IMR-90 (cell line): ENCODE data around the gene ST6GALNAC4.

Experiments
- CEBPB ChIP-seq: IDR thresholded peaks from 2 replicates; pipeline ENCODE4 v1.6.1; 2012; ENCODE audit warnings: low read depth, low read length, improper control_type of control experiment
- CHD1 ChIP-seq: IDR thresholded peaks from 2 replicates; pipeline ENCODE4 v1.6.1; 2012; ENCODE audit warnings: low read depth, low read length, improper control_type of control experiment
- CTCF ChIP-seq: conservative IDR thresholded peaks from 2 replicates; pipeline ENCODE4 v1.5.1; 2012; ENCODE audit warnings: mild to moderate bottlenecking, low read depth, low read length, improper control_type of control experiment
- MAFK ChIP-seq: IDR thresholded peaks from 2 replicates; pipeline ENCODE4 v1.6.1; 2012; ENCODE audit warnings: low read depth, low read length, improper control_type of control experiment
- POLR2A ChIP-seq: IDR thresholded peaks from 2 replicates; pipeline ENCODE4 v1.6.1; 2012; ENCODE audit warnings: mild to moderate bottlenecking, low read depth, low read length
- RAD21 ChIP-seq: IDR thresholded peaks from 2 replicates; pipeline ENCODE4 v1.6.1; 2012; ENCODE audit warnings: low read length, improper control_type of control experiment
- RCOR1 ChIP-seq: IDR thresholded peaks from 2 replicates; pipeline ENCODE4 v1.6.1; 2012; ENCODE audit warnings: mild to moderate bottlenecking, low read length, improper control_type of control experiment; ENCODE audit not compliant: insufficient replicate concordance
- SMC3 ChIP-seq: fragments of 150-350 bp; IDR thresholded peaks from 2 replicates; pipeline ENCODE4 v1.6.1; 2016; ENCODE audit warnings: low read depth, mild to moderate bottlenecking, antibody characterized with exemption, low read length, moderate library complexity
- USF2 ChIP-seq: fragments of 150-350 bp; IDR thresholded peaks from 2 replicates; pipeline ENCODE4 v1.6.1; 2017; ENCODE audit warnings: mild to moderate bottlenecking, antibody characterized with exemption, low read length, low read depth

DNA sequence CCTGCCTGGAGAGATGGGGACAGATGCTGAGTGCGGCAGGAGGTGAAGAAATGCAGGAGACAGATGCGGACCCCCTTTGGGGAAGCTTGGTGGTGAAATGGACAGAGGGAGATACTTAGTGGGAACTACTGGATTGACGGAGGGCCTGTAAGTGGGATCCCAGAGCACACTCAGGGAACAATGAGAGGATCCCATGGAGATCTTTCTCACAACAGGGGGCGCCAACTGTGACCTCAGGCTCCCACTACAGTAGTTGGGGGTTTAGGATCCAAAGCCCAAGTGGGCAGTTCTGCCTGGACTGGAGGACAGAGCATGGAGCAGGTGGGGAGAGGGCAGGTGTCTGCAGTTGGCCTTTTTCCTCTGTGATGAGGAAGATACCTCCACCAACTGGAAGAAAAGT, 17.4 kb upstream of the ST6GALNAC4 start:
- no peak for TF ChIP-seq CTCF
- TF ChIP-seq CEBPB = no peak
- no peak for TF ChIP-seq RCOR1
- TF ChIP-seq SMC3 = no peak
- no peak for TF ChIP-seq CHD1
- TF ChIP-seq POLR2A = no peak
- TF ChIP-seq MAFK = no peak
- TF ChIP-seq USF2 = no peak
- no peak for TF ChIP-seq RAD21
